ENCODE data around the gene MBOAT7. TPM values are rescaled to one million over a fixed set of nuclear protein-coding genes. Genes with fewer than 3 reads are reported as not detected.

The MBOAT7 gene
- total and polyA plus RNA-seq, 2 of the 8 experiments (the other 6 are each of a cell fraction or from before 2014, with no cell fraction given) = 85.5 to 90.9 TPM

DNA sequence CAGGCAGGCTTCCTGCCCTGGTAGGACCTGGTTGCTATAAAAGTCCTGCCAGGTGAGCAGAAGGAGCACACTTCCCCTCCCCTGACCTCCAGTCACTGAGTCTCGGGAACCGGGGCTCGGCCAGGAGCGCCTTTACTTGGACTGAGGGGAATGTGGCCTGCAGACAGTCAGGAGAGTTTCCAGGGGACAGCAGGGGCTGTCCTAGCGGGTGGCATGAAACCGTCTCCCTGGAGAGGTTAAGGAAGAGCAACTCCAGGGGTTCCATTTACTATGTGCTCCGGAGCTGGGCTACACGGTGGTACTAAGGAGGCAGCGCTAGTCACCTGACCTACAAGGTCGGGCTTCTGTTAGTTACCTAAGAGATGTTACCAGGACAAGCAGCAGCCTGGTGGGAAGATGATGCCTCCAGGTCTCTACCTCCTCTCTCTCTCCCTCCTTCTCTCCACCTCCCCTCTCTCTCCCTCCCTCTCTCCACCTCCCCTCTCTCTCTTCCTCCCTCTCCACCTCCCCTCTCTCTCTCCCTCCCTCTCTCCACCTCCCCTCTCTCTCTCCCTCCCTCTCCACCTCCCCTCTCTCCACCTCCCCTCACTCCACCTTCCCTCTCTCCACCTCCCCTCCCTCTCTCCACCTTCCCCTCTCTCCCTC lies 55.9 kb downstream of the MBOAT7 start (continued):
- TF ChIP-seq, protein P1, sequence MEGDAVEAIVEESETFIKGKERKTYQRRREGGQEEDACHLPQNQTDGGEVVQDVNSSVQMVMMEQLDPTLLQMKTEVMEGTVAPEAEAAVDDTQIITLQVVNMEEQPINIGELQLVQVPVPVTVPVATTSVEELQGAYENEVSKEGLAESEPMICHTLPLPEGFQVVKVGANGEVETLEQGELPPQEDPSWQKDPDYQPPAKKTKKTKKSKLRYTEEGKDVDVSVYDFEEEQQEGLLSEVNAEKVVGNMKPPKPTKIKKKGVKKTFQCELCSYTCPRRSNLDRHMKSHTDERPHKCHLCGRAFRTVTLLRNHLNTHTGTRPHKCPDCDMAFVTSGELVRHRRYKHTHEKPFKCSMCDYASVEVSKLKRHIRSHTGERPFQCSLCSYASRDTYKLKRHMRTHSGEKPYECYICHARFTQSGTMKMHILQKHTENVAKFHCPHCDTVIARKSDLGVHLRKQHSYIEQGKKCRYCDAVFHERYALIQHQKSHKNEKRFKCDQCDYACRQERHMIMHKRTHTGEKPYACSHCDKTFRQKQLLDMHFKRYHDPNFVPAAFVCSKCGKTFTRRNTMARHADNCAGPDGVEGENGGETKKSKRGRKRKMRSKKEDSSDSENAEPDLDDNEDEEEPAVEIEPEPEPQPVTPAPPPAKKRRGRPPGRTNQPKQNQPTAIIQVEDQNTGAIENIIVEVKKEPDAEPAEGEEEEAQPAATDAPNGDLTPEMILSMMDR (IDR thresholded peaks at IDR 0.05; ENCODE audit: control extremely low read depth in 1 of 3, insufficient read depth in 1 of 3, low read depth in 1 of 3, low read length in 3 of 3) = no peak
- no peak for TF ChIP-seq HDAC6 (IDR thresholded peaks at IDR 0.05; ENCODE audit: low read depth, low read length)
- TF ChIP-seq, protein P2, sequence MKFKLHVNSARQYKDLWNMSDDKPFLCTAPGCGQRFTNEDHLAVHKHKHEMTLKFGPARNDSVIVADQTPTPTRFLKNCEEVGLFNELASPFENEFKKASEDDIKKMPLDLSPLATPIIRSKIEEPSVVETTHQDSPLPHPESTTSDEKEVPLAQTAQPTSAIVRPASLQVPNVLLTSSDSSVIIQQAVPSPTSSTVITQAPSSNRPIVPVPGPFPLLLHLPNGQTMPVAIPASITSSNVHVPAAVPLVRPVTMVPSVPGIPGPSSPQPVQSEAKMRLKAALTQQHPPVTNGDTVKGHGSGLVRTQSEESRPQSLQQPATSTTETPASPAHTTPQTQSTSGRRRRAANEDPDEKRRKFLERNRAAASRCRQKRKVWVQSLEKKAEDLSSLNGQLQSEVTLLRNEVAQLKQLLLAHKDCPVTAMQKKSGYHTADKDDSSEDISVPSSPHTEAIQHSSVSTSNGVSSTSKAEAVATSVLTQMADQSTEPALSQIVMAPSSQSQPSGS (IDR thresholded peaks at IDR 0.05; ENCODE audit: low read length) = 0 out of 2 replicates have a peak, but pooled peaks have one; percentile 12
- TF ChIP-seq CTBP2 (IDR thresholded peaks at IDR 0.05; ENCODE audit: borderline replicate concordance, insufficient read depth, insufficient read length, low read length) = peak; percentile 97
- TF ChIP-seq TCF12 (IDR thresholded peaks at IDR 0.05; ENCODE audit: low read depth, low read length) = no peak
- no peak for TF ChIP-seq POU5F1 (IDR thresholded peaks at IDR 0.05; ENCODE audit: low read depth, low read length)
- TF ChIP-seq RXRA (IDR thresholded peaks at IDR 0.05; ENCODE audit: insufficient read depth, low read depth, low read length) = peak; percentile 70; the same call in 1 of the 2 replicates
- peak; percentile 24 for TF ChIP-seq SIRT6 (IDR thresholded peaks at IDR 0.05; ENCODE audit: low read length)
- no peak for TF ChIP-seq BACH1 (IDR thresholded peaks at IDR 0.05; ENCODE audit: low read length)
- TF ChIP-seq SAP30 (IDR thresholded peaks at IDR 0.05; ENCODE audit: insufficient read depth, insufficient replicate concordance, low read length) = no peak
- TF ChIP-seq FOSL1 (IDR thresholded peaks at IDR 0.05; ENCODE audit: insufficient read depth, low read depth, low read length) = 0 out of 2 replicates have a peak, but pooled peaks have one; percentile 25
- TF ChIP-seq RAD21 (IDR thresholded peaks at IDR 0.05 in 1 of 2, conservative IDR thresholded peaks at IDR 0.05 in 1 of 2; ENCODE audit: low read depth in 2 of 2, low read length in 2 of 2) = no peak
